GM12872 (cell line): ENCODE measurements around the gene PITPNB.

Experiments used
- CTCF ChIP-seq: IDR thresholded peaks from 3 replicates; pipeline ENCODE4 v1.5.1; 2011; ENCODE audit warnings: low read depth, mild to moderate bottlenecking, low read length, moderate library complexity; ENCODE audit not compliant: insufficient read depth

The PITPNB gene

GRCh38 chr22:27835446-27835845, 83.6 kb downstream of the PITPNB start:
- TF ChIP-seq CTCF, result no peak

GRCh38 chr22:27834364-27835185, 84.5 kb downstream of the PITPNB start:
- TF ChIP-seq CTCF, result no peak

- TF ChIP-seq CTCF, result no peak
These were observed 85.3 kb downstream of the PITPNB start for GRCh38 chr22:27833803-27834202.

GRCh38 chr22:27832606-27833005, 86.5 kb downstream of the PITPNB start:
- TF ChIP-seq CTCF, result no peak

GRCh38 chr22:27829620-27830019, 89.4 kb downstream of the PITPNB start:
- no peak for TF ChIP-seq CTCF

- no peak for TF ChIP-seq CTCF
These were observed 91.2 kb downstream of the PITPNB start for GRCh38 chr22:27827604-27828587.

- peak; percentile 63 for TF ChIP-seq CTCF
These were observed 93.9 kb downstream of the PITPNB start for GRCh38 chr22:27825174-27825573.
